Hepatocyte (in vitro differentiated cells): Measurements from ENCODE around the gene TMC5.

ENCODE experiments used
- CTCF ChIP-seq: fragments of 200-600 bp; sonication (generic); IDR thresholded peaks from 2 replicates; pipeline ENCODE4 v1.5.1; 2016; ENCODE audit warnings: antibody characterized with exemption, mild to moderate bottlenecking; ENCODE audit not compliant: poor library complexity
- EZH2 ChIP-seq: fragments of 200-600 bp; sonication (generic); IDR thresholded peaks from 2 replicates; pipeline ENCODE4 v1.6.1; 2016; ENCODE audit warnings: antibody characterized with exemption, mild to moderate bottlenecking, borderline replicate concordance

GRCh38 chr16:19532601-19533000 is 114.9 kb downstream of the TMC5 start:
- TF ChIP-seq CTCF (no peak), EZH2 (no peak)
